Measurements from ENCODE around the gene NPC2.
"Not testable (repeated sequence)": the region's sequence is repeated elsewhere in the genome, so short reads cannot be mapped to it uniquely, and the experiment has no call there.

NPC2 gene

DNA sequence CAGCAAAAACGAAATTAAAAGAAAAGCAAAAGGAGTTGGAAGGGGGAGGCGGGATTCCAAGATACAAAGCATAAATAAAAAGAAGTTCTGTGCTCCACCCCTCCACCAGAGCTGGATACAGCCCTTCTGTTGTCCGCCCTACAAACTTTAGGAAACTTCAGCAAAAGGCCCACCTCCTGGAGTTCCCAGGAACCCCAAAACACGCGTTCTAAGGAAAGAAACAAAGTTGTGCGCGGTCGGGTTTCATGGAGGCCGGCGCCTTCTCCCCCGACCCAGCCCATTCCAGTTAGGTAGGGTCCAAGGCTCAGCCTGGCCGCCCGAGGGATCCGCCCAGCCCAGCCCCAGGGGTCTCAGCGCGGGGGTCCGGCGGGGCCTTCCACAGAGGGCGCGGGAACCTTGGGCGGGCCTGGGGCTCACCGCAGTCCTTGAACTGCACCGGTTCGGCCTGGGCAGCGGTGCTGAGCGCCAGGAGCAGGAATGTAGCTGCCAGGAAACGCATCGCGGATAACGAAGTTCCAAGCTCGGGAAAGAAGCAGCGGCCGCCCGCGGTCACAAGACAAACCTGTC lies at the start of gene NPC2:
Gene NPC2 (minus strand): TSS at position 530 of the 567 bp plus-strand sequence. CDS start 31 bp downstream, at position 499.
- no peak for DNase-seq

DNA sequence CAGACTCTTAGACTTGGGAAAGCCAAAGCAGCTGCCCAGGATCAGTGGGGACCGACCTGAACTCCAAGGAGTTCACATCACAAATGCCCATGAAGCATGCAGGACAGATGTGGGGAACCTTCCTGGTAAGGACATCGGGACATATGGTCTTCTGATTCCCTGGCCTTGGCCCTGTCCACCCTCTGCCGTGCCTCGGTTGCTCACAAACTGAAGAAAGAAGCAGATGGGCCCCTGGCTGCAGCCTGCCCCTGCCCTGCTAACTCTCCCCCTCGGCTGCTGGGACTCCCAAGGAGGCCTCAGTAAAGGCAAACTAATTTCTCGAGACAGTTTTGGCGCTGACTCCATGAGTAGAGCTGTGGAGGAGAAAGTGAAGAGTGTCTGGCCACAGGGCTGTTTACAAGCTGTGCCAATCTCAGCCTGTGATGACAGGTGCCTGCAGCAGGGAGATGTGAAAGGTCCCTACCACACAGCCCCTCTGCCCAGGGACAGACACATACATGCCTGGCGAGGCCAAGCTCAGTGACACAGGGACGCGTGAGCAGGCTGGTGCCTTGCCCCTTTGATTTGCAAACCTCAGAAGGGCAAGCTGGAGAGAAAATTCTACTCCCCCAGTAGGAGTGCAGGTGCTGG lies 49.1 kb upstream of the NPC2 start:
- DNase-seq = no peak

DNA sequence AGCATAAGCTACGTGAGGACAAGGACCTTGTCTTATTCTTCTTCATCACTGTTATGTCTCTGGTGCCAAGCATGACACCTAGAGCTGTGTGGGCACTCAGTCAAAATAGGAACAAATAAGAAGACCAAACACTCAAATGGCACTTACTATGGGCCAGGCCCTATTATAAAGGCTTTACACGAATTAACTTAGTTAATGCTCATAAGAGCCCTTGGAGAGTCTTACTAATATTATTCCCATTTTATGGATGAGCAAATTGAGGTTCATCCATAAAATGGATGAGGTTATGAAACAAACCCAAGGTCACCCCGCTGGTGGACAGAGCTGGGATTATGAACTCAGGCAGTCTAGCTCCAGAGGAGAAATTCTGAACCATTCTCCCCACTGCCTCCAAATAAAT lies 48.1 kb upstream of the NPC2 start:
- no peak for DNase-seq

DNA sequence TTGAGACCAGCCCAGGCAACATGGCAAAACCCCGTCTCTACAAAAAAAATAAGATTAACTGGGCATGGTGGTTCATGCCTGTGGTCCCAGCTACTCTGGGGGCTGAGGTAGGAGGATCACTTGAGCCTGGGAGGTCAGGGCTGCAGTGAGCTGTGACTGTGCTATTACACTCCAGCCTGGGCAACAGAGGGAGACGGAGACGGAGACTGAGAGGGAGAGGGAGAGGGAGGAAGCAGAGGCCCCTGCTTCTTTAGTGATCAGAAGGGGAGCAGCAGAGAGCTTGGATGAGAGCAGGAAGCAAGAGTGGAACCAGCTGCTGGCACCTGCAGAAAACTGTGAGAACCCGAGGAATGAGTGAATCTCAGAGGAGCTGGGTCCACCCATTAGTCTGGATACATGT lies 46.4 kb upstream of the NPC2 start:
- no peak for DNase-seq

DNA sequence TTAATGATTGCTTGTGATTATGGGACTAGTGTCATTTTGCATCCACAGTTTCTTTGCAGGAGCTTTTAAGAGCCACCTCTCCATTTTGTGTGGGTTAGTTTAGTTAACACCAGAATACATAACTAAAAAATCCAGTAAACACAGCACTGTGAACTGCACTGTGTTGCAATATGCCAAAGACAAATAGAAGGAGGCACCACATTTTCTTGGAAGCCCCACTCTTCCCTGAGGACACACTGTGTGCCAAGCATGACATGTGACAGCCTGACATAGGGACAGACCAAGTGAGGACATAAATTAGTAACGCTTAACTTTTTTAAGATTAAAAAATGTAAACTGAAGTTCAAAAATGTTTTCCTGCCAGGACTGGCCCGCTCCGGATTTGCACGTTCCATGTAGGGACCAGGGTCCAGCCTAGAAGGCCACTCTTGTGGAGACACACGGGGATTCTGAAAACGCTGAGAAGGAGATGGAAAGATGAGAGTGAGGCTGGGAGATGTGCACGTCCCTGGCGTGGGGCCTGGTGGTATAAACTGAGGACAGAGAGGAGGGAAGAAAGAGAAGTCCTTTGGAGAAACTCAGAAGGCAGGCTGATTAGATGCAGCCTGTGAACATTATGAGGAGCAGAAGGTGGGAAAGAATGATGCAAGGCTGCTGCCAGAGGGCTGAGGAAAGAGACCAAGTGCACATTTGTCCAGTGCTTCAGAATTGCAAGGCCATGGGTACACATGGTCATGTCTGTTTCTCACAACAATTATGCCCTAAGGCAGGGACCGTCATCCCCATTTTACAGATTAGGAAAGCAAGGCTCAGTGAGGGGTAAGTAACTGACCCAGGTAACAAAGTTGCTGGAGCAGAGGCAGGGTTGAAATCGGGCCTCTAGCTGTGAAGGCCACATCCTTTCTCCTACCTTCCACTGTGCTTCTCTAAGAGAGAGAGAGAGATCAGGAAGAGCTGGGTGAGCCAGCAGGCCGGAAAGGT lies 45.6 kb upstream of the NPC2 start:
- no peak for DNase-seq

DNA sequence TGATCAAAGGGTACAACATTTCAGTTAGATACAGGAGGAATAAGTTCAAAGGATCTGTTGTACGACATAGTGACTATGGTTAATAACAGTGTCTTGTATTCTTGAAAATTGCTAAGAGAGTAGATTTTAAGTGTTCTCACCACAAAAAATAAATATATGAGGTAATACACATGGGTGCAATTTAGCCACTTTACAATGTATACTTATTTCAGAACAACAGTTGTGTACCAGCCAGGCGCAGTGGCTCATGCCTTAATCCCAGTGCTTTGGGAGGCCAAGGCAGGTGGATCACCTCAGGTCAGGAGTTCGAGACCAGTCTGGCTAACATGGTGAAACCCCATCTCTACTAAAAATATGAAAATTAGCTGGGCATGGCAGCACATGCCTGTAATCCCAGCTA lies 43.2 kb upstream of the NPC2 start:
- DNase-seq = not testable (repeated sequence)

DNA sequence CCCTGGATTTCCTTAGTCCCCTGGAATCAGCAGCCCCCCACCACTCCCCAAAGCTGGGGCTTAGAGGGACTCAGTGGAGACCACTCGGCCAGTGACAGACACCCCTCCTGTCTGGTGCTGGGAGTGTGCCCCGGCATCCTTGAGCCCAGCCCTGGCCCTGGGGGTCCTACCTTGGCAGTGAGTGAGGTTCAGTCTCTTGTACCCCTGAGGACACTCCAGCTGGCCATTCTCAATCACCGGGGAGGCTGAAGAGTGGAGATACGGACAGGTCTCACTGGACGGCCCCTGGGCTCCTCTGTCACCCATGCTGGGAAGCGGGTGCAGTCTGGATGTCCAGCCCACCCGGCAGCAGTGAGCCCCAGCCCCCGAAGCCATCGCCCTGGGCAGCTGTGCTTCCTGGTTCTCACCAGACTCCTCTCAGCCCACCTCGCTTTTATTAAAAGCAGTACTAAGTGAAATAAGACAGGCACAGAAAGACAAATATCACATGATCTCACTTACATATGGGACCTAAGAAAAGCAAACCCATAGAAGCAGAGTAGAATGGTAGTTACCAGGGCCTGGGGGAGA lies 42.7 kb upstream of the NPC2 start:
- DNase-seq = no peak

DNA sequence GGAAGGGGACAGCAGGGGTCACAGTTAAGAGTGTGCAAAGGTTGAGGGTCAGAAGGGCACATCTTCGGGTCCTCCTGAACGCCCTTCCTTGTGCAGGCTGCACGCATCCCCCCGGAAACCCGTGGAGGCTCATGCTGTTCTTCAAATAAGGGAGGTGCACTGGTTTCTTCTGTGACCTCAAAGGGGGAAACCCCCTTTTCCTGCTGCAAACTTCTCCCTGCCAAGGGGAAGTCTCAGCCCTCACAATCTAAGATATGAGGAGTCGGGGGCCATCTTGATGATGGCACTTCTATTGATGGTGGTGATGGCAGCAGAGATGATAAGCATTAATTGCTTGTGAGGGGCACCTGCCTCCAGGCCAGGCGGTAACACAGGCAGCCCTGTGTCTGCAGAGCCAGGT lies 40.5 kb upstream of the NPC2 start:
- no peak for DNase-seq

DNA sequence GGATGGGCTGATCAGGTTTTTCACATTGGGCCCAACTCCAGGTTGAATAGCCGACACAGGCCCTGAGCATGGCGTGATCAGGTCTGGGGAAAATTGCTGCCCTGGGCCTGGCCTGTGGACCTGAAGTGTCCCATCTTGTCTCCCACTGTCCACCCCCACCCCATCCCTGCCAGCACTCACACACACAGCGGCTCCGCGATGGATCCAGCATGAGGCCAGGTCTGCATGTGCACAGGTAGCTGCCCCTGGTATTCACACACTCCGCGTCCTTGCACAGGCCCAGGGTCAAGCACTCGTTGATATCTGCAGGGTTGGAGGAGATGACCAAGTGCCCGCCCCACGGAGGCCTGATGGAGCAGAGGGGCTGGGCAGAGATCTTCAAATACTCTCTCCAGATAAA lies 39.1 kb upstream of the NPC2 start:
- no peak for DNase-seq

DNA sequence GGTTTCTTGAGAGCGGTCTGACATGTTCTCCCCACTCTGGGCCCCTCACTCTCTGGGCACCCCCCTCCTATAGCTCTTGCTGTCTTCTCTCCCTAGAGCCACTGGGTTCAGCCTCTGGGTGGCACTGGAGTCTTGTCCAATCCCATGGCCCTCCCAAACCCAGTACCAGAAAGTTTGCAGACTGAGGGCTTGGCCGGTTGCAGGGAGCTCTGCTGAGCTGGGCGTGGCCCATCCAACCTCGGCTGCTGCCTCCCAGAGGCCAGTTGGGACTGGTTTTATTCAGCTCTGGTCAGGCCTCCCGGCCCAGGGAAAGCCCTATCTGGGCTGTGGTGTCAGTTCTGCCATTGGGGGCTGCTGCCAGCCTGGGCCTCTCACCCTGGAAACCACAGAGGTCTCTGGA lies 38.4 kb upstream of the NPC2 start:
- no peak for DNase-seq

DNA sequence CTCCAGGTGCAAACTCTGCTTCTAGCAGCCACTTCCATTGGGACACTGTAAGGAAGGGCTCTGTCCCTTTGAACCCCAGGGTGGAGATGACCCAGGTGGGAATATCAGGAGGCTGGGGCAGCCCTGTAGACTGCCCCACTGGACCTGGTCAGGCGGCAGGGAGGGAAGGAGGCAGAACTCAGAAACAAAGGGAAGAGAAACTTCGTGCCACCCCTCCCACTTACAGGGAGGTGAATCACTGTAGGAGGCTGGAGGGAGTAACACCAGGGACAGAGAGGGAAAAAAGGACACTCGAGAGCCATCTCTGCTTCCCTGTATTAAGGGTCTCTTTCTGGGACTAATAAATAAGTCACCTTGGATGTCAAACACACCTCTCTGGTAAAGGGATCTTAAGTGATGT lies 37.9 kb upstream of the NPC2 start:
- no peak for DNase-seq

DNA sequence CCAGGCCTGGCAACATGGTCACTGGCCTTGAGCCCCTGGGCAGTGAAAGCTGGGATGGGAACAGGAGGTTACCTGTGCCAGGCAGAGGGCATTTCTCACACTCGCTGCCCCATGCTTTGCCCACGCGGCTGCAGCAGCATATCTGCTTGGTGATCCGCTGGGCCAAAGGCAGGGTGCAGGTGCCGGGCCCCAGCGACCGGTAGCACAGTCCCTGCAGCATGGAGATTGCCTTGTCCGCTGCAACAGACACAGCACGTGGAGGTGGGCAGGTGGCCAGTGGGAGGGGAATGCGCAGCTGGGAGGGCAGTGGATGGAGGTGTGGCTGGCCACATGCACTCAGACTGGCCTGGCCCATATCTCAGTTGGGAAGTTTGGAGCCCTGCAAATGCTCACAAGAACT lies 35.8 kb upstream of the NPC2 start:
- DNase-seq = no peak

DNA sequence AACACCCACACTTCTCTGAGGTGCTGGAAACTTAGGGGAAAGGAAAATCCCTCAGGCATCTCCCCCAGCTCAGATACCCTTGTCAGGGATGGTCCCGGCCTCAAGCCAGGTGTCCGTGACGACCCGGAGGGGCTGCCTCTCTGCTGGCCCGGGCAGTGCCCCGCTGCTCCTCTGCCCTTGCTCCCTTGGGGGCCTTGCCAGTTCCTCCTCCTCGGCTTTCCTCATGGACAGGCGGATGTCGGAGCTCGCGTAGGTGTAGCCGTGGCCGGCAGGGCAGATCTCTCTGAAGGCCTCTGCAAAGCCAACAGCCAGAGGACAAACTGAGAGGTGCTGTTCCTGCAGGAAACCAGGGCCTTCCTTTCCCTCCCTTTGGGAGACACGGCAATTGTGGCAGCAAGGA lies 35.3 kb upstream of the NPC2 start:
- no peak for DNase-seq

DNA sequence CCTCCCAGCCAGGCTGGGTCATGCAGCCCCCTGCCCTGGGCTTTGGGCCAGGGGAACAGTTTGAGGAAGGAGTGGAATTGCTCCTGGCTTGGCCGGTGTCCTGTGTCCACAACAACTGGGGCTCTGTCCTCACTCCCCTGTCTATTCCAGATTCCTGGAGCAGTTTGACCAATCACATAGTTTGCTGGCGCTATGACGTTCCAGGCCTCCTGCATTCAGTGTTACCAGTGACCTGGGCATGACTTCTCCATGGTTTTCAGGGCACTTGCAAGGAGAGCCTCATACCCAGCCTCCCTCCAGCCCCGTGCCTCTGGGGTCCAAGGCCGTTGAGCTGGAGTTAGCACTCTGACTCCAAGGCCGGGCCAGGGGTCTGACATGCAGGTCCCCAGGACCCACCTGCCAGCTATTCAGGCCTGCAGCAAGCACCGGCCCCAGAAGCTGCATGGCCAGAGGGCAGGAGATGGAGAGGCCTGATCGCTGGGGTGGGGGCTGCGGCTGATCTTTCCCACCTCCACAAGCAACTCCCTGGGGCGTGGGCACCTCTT lies 34.7 kb upstream of the NPC2 start:
- no peak for DNase-seq

DNA sequence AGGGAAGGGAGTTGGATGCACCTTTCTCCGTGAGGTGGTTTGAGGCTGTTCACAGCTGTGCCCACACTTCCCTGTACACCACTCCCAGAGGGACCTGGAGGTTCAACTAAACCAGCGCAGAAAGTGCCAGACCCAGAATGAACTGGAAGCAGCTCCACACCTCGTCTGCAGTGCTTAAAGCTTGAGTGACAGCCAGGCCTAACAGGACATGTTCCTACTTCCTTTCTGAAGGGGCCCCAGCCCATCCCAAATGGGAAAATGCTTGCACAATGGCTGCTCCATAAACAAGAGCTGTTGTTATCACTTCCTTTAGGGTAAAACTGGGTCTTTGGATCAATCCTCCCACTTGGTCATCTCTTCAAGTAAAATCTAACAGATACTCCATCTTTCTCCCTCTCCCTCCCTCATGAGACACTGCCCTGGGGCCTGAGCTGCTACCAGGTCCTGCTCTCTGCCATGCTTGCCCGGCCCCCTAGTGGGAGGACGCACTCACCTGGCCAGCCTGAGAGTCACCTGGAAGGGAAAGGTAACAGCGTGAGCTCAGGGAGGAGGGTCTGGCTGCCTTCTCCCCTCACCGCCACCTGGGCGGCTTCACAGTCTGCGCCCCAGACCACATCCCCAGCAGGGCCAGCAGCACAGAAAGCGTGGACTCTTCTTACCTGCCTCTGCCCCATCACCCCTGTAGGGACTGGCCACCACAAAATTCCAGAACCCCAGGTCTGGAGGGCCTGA lies 33.9 kb upstream of the NPC2 start:
- DNase-seq = no peak

DNA sequence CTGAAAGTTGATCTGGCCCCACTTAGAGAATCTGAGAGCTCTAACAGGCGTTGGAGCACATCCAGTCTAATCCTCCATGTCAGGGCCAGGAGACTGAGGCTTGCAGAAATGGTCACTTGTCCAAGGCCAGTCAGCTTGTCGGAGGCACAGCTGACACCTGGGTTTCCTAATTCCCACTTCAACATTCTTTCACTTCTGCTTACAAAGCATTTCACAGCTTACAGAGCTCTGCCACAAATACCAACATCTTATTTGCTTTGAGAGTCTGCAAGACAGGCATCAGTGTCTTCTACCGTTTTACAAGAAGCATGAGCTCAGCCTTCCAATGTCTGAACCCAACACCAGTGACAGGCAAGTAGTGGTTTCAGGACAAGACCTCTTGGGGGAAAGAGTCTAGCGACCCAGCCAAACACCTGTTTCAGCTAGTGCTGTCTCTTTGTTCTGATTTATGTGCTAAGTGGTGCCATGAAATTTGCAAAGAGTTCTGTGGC lies 32.3 kb upstream of the NPC2 start:
- no peak for DNase-seq

DNA sequence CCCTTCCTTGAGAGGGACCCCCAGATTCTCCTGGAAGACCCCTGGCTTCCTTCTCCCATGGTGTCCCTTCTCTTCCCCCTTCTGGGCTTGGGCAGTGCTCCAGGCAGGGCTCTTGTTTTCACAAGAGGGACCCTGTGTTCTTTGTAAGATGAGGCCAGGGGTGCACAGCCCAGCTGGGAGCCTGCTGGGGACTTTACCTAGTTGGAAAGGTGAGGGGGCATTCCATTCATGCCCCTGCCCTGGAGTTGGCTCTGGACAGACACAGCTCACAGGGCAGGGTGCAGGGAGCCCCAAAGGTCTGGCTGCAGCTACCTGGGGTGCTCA lies 31.7 kb upstream of the NPC2 start:
- DNase-seq = no peak

DNA sequence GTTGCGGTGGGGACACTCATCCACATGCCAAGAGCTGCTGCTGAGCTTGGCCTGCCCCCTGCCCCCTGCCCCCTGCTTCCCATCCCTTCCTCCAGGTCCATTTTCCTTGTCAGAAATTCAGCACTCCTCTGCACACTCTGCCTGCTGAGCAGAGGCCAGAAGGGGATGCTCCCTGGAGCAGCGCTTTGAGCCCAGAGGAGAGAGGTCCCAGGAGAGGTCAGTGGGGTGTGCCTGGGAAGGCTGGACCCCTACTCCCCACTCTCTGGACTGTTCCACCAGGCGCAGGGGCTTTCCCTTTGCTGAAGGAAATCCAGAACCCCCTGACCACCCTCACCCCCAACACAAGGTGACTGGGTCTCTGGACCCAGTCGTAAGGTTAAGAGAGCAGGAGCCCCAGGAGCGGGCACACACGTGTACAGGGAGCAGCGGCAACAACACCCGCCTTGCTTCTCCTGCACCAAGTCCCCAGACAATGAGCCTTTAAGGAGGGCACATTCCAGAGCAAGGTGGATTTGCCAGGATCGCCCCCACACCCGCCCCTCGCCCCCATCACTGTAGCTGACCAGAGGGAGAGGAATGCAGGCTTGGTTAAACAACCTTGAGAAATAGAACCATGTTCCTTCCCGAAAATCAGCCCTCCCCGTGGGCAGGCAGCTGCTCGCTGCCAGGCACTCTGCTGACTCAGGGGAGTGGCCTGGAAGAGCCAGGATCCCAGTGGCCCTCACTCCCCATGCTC lies 31.1 kb upstream of the NPC2 start:
- no peak for DNase-seq

DNA sequence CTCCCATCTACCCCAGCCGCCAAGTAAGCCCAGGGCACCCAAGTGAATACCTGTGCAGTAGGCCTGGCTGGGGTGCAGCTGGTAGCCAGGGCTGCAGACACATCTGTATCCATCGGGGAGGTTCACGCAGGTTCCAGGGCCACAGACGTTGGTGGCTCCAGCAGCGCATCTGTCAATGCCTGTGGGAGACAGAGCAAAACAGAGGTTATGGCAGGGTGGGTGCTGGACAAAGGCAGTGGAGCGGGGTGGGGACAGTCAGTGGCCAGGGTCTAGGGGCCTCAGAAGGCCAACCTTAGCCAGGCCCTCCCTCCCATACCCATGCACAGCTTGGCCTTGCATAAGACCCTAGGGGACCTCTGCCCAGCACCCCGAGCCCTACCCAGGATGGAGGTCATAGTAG lies 29.6 kb upstream of the NPC2 start:
- DNase-seq = no peak

DNA sequence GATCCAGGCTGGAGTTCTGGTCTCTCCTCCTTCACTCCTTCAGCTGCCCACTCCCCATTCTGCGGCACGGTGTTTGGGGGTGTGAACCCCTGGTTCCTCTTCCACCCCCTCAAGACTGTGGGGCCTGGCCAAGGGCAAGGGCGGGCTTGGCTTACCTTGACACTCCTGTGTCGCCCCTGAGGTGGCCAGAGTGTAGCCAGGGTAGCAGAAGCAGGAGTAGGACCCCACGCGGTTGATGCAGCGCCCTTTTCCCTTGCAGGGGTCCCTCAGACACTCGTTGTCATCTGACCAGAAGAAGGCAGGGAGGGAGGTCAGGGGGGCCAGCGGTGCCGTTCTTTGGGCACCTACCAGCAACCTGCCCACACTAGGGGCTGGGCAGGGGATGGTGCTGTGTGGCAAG lies 28.7 kb upstream of the NPC2 start:
- DNase-seq = no peak

DNA sequence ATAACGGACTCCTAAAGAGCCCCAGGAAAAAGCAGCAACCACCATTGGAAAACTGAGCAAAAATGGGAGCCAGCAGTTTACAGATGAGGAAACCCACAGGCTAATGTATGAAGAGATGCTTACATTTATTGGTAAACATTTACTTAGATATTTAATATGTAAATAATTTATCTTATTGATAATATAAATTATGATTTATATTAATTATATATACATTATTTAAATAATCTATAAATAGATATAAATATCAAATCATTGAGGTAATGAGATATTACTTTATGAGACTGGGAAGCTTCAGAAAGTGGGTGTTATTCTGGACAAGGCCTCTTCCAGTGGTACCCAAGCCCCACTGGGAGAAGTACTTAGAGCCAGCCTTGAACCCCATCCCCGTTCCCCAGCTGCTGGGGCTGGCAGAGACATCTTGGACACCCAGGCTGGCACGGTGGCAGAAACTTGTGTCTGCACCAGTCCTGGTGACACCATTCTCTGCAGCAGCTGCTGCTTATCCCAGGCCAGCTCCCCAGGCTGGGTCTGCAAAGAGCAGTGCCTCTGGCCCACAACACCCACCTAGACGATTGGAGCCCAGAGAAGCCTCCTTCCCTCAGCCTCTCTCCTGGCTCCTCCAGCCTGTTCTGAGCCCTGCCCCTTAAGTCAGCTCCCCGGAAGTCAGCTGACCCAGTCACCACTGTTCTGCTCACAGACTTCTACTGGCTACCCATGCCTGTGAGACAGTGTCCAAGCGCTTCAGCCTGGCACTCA lies 26.4 kb upstream of the NPC2 start:
- DNase-seq = no peak
